ENCODE data around the gene SHB. TPM values are rescaled to one million over a fixed set of nuclear protein-coding genes. Genes with fewer than 3 reads are reported as not detected.

Gene SHB
- polyA plus RNA-seq, 1 donor (not counting 4 experiments of a cell fraction or from before 2014, with no cell fraction given), result 10.9 TPM

- FAIRE-seq, result no peak
- Histone ChIP-seq H3K9me1 (ENCODE audit: control insufficient read depth, extremely low read depth, insufficient read depth, low read length) (no peaks in the 10 kb centered on the region), H3K27ac (ENCODE audit: control insufficient read depth, insufficient read depth, low read length) (no peak overlapping the region)
These were observed 15.0 kb upstream of the SHB start for GRCh38 chr9:38083858-38084555.

DNA sequence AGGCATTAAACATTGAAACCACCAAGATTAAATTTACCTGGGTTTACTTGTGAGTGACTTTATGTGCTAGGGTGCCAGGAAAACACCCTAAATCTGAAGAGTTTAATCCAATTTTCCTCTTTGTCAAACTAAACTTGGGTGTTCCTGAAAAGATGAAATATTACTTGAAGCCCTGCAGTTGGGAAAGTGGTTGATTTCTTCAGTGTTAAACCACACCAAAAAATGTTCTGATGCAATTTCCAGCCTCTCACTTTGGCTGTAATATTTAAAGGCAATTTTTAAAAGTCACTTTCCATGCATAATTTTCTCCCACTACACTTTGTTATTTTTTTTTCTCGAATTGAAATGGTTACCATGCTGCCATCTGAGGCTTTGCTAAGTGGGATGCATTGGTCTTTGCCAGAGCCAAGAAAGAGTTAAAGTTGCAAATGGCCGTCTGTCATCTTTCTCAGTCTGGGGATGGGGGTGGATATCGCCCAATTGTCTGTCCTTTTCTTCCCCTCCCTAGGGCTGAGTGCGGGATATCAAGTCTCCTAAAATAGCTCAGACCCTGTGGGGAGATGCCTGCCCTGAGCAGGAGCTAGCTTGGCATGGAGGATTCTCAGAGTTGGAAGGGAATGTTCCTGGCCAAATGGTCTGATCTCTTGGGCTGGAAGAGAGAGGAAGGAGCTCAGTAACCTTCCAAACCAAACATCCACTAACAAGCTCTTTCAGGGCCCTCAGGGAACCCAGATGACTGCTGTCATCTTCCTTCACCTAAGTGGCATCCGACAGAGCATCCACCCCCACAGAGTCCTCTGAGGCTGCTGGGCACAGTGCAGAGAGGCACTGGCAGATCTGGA, 13.6 kb upstream of the SHB start:
- Histone ChIP-seq H3K4me1 (ENCODE audit: control insufficient read depth, extremely low read depth, insufficient read depth, low read length) (peaks cover 7% of the 10 kb centered on the region), H3K4me3 (ENCODE audit: control insufficient read depth in 2 of 3, extremely low read depth in 1 of 3, insufficient read depth in 2 of 3, low read depth in 1 of 3, low read length in 3 of 3) (no peak overlapping the region), H3K79me2 (ENCODE audit: control insufficient read depth, insufficient read depth, low read length) (no peaks in the 10 kb centered on the region), H3K9me3 (ENCODE audit: control insufficient read depth, low read depth, low read length) (no peaks in the 10 kb centered on the region), H4K20me1 (ENCODE audit: control insufficient read depth, extremely low read depth, insufficient read depth, low read length) (no peaks in the 10 kb centered on the region), H3K27ac (ENCODE audit: control insufficient read depth, insufficient read depth, low read length) (no peak overlapping the region), H2AFZ (ENCODE audit: control insufficient read depth, low read length) (no peak overlapping the region), H3K4me2 (ENCODE audit: control insufficient read depth, extremely low read depth, insufficient read depth, low read depth, low read length) (no peak overlapping the region), H3K9ac (ENCODE audit: control insufficient read depth, extremely low read depth, insufficient read depth, low read length) (no peak overlapping the region), H3K27me3 (ENCODE audit: control insufficient read depth, extremely low read depth, insufficient read depth, low read length) (no peaks in the 10 kb centered on the region), H3K36me3 (ENCODE audit: control insufficient read depth in 2 of 2, extremely low read depth in 1 of 2, insufficient read depth in 2 of 2, low read length in 2 of 2) (no peaks in the 10 kb centered on the region), H3K9me1 (ENCODE audit: control insufficient read depth, extremely low read depth, insufficient read depth, low read length) (no peaks in the 10 kb centered on the region)
- dilution Hi-C loops (cut with MboI; ENCODE audit: extremely low pct_ligation_motif_present, low sequenced_read_pairs), result no loop called here
- DNase-seq (ENCODE audit: low read depth, low spot score), result no peak
- TF ChIP-seq CTCF (optimal IDR thresholded peaks at IDR 0.05 in 1 of 3, IDR thresholded peaks at IDR 0.05 in 1 of 3, conservative IDR thresholded peaks at IDR 0.05 in 1 of 3; ENCODE audit: extremely low read depth in 1 of 3, insufficient read depth in 2 of 3, low read length in 3 of 3) (no peak), EZH2 (IDR thresholded peaks at IDR 0.05; ENCODE audit: low read length) (no peak)
- no peak for FAIRE-seq

More at GRCh38 chr9:38083858-38084555, 15.0 kb upstream of the SHB start:
- no peak for DNase-seq (ENCODE audit: low read depth, low spot score)
- TF ChIP-seq CTCF (optimal IDR thresholded peaks at IDR 0.05 in 1 of 3, IDR thresholded peaks at IDR 0.05 in 1 of 3, conservative IDR thresholded peaks at IDR 0.05 in 1 of 3; ENCODE audit: extremely low read depth in 1 of 3, insufficient read depth in 2 of 3, low read length in 3 of 3) (no peak), EZH2 (IDR thresholded peaks at IDR 0.05; ENCODE audit: low read length) (no peak)
- H2AFZ ChIP-seq (ENCODE audit: control insufficient read depth, low read length), result no peak overlapping the region
- H3K79me2 ChIP-seq (ENCODE audit: control insufficient read depth, insufficient read depth, low read length), result no peaks in the 10 kb centered on the region
- H3K36me3 ChIP-seq (ENCODE audit: control insufficient read depth in 2 of 2, extremely low read depth in 1 of 2, insufficient read depth in 2 of 2, low read length in 2 of 2), result no peaks in the 10 kb centered on the region
- no peaks in the 10 kb centered on the region for H3K27me3 ChIP-seq (ENCODE audit: control insufficient read depth, extremely low read depth, insufficient read depth, low read length)
- dilution Hi-C loops (cut with MboI; ENCODE audit: extremely low pct_ligation_motif_present, low sequenced_read_pairs), result no loop called here
- no peak overlapping the region for H3K4me3 ChIP-seq (ENCODE audit: control insufficient read depth in 2 of 3, extremely low read depth in 1 of 3, insufficient read depth in 2 of 3, low read depth in 1 of 3, low read length in 3 of 3)
- H3K9ac ChIP-seq (ENCODE audit: control insufficient read depth, extremely low read depth, insufficient read depth, low read length), result no peak overlapping the region
- H3K4me2 ChIP-seq (ENCODE audit: control insufficient read depth, extremely low read depth, insufficient read depth, low read depth, low read length), result no peak overlapping the region
- H4K20me1 ChIP-seq (ENCODE audit: control insufficient read depth, extremely low read depth, insufficient read depth, low read length), result no peaks in the 10 kb centered on the region
- no peaks in the 10 kb centered on the region for H3K9me3 ChIP-seq (ENCODE audit: control insufficient read depth, low read depth, low read length)
- H3K4me1 ChIP-seq (ENCODE audit: control insufficient read depth, extremely low read depth, insufficient read depth, low read length), result peaks cover 7% of the 10 kb centered on the region
